PFSK-1 (cell line): ENCODE results near the gene TOR1A.

Experiments
- FOXP2 ChIP-seq: optimal IDR thresholded peaks from 2 replicates; pipeline ENCODE3; 2011; ENCODE audit warnings: borderline replicate concordance, control low read depth, inconsistent platforms; ENCODE audit not compliant: insufficient read depth; ENCODE audit errors: extremely low read length, extremely low read depth
- POLR2AphosphoS5 ChIP-seq: IDR thresholded peaks from 2 replicates; pipeline ENCODE4 v1.6.1; 2012; ENCODE audit warnings: low read depth, mild to moderate bottlenecking, control low read depth, low read length, moderate library complexity
- REST ChIP-seq, 2 experiments: IDR thresholded peaks; 2 replicates each; pipeline versions ENCODE4 v1.6.1 to v1.8.0; 2011 to 2012; ENCODE audit warnings: low read depth in 2 of 2, low read length in 2 of 2, control low read depth in 1 of 2, inconsistent platforms in 1 of 2, mild to moderate bottlenecking in 1 of 2, moderate library complexity in 1 of 2; ENCODE audit not compliant: insufficient read depth in 1 of 2
- SIN3A ChIP-seq: IDR thresholded peaks from 2 replicates; pipeline ENCODE4 v1.6.1; 2012; ENCODE audit warnings: mild to moderate bottlenecking, low read length, moderate library complexity, borderline replicate concordance; ENCODE audit not compliant: insufficient read depth
- TAF1 ChIP-seq: IDR thresholded peaks from 2 replicates; pipeline ENCODE4 v1.6.1; 2012; ENCODE audit warnings: low read length, control low read depth, borderline replicate concordance; ENCODE audit not compliant: insufficient read depth

DNA sequence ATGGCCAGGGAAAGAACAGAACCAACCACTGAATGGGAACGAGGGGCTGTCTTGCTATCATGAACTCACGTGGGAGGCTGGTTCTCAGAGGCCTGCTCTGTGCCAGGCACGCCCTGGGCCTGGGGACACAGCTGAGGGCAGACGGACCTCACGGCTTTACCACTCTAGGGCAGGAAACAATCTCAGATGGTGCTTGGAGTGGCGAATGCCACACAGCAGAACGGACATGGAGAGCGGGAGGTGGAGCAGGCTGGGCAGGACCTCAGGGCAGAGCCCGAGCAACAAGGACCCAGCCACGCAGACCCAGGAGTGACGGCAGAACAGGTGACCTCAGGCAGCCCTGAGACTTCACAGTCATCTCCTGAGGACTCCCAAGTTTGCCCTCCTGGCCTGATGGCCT, 8.7 kb downstream of the TOR1A start:
- TF ChIP-seq POLR2AphosphoS5 (no peak), REST (IDR thresholded peaks at IDR 0.05; ENCODE audit: insufficient read depth in 1 of 2, low read depth in 2 of 2, low read length in 2 of 2) (no peak), TAF1 (no peak), SIN3A (no peak), FOXP2 (no peak)
